GM23338 (cell line): Measurements from ENCODE around the gene NCK2. TPM values are rescaled to one million over a fixed set of nuclear protein-coding genes. Genes with fewer than 3 reads are reported as not detected.

ENCODE experiments used
- ATAC-seq: fragments of 200-7000 bp; cut with Tn5 transposase; 3 replicates; pipeline ENCODE4 v1.9.1; 2020
- DNase-seq: peaks from one replicate; pipeline ENCODE4 v3.0.0-alpha.2; 2015; ENCODE audit warnings: low spot score
- H2AFZ ChIP-seq: fragments of 200-600 bp; sonication (generic); 2 replicates; pipeline ENCODE4 v1.8.0; 2016; ENCODE audit warnings: antibody characterized with exemption, mild to moderate bottlenecking, moderate library complexity
- H3F3A ChIP-seq: fragments of 200-600 bp; sonication (generic); replicated peaks from 2 replicates; pipeline ENCODE4 v1.8.0; 2017; ENCODE audit warnings: antibody characterized with exemption, mixed run types, low read depth
- H3K27ac ChIP-seq: fragments of 200-600 bp; sonication (generic); 2 replicates; pipeline ENCODE4 v1.6.1; 2016; ENCODE audit warnings: low read depth
- H3K27me3 ChIP-seq: fragments of 200-600 bp; sonication (generic); 2 replicates; pipeline ENCODE4 v1.8.0; 2016; ENCODE audit warnings: mild to moderate bottlenecking, mixed run types, moderate library complexity; ENCODE audit not compliant: insufficient read depth
- H3K36me3 ChIP-seq: fragments of 200-600 bp; sonication (generic); 2 replicates; pipeline ENCODE4 v1.8.0; 2016; ENCODE audit warnings: mild to moderate bottlenecking; ENCODE audit not compliant: insufficient read depth
- H3K4me1 ChIP-seq: fragments of 200-600 bp; sonication (generic); 2 replicates; pipeline ENCODE4 v1.8.0; 2016; ENCODE audit warnings: mild to moderate bottlenecking, moderate library complexity; ENCODE audit not compliant: insufficient read depth
- H3K4me2 ChIP-seq: fragments of 200-600 bp; sonication (generic); 2 replicates; pipeline ENCODE4 v1.7.1; 2017; ENCODE audit warnings: mixed run types
- H3K4me3 ChIP-seq: fragments of 200-600 bp; sonication (generic); 2 replicates; pipeline ENCODE4 v1.6.1; 2016; ENCODE audit warnings: mixed run types
- H3K79me2 ChIP-seq: fragments of 200-600 bp; sonication (generic); replicated peaks from 2 replicates; pipeline ENCODE4 v1.8.0; 2017; ENCODE audit warnings: mild to moderate bottlenecking; ENCODE audit not compliant: insufficient read depth
- H3K9me2 ChIP-seq: fragments of 200-600 bp; sonication (generic); 2 replicates; pipeline ENCODE4 v1.8.0; 2017; ENCODE audit not compliant: insufficient read depth
- H4K20me1 ChIP-seq: fragments of 200-600 bp; sonication (generic); replicated peaks from 2 replicates; pipeline ENCODE4 v1.8.0; 2017; ENCODE audit warnings: mild to moderate bottlenecking; ENCODE audit not compliant: insufficient read depth
- H3K27ac Mint-ChIP-seq: 2 replicates; pipeline ENCODE4 v1.8.0; 2020; ENCODE audit warnings: inconsistent platforms, mild to moderate bottlenecking, moderate library complexity, mixed read lengths
- H3K27me3 Mint-ChIP-seq: 3 replicates; pipeline ENCODE4 v1.8.0; 2022; ENCODE audit warnings: low read depth, mild to moderate bottlenecking, moderate library complexity, mixed read lengths, inconsistent platforms; ENCODE audit not compliant: insufficient read depth, poor library complexity
- H3K36me3 Mint-ChIP-seq: 3 replicates; pipeline ENCODE4 v1.8.0; 2021; ENCODE audit warnings: low read depth, mild to moderate bottlenecking, inconsistent platforms, moderate library complexity, mixed read lengths
- H3K4me1 Mint-ChIP-seq: 3 replicates; pipeline ENCODE4 v1.8.0; 2020; ENCODE audit warnings: mild to moderate bottlenecking, inconsistent platforms, mixed read lengths
- H3K4me3 Mint-ChIP-seq: 3 replicates; pipeline ENCODE4 v1.8.0; 2021; ENCODE audit warnings: moderate library complexity, mild to moderate bottlenecking, inconsistent platforms, mixed read lengths
- H3K9me3 Mint-ChIP-seq: 3 replicates; pipeline ENCODE4 v1.8.0; 2020; ENCODE audit warnings: moderate library complexity, mild to moderate bottlenecking, inconsistent platforms, mixed read lengths
- EZH2 ChIP-seq: fragments of 200-600 bp; sonication (generic); IDR thresholded peaks from one replicate; pipeline ENCODE4 v1.8.0; 2017; ENCODE audit warnings: antibody characterized with exemption, mild to moderate bottlenecking, low read depth; ENCODE audit not compliant: unreplicated experiment
- EZH2phosphoT487 ChIP-seq: fragments of 200-600 bp; sonication (generic); IDR thresholded peaks from one replicate; pipeline ENCODE4 v1.8.1; 2018; ENCODE audit warnings: antibody characterized with exemption; ENCODE audit not compliant: unreplicated experiment
- JUNB ChIP-seq: IDR thresholded peaks from one replicate; pipeline ENCODE4 v1.6.1; 2016; ENCODE audit warnings: antibody characterized with exemption; ENCODE audit not compliant: unreplicated experiment
- POLR2AphosphoS5 ChIP-seq: IDR thresholded peaks from 2 replicates; pipeline ENCODE4 v1.6.1; 2016; ENCODE audit warnings: antibody characterized with exemption, low read depth
- STAT1 ChIP-seq: IDR thresholded peaks from one replicate; pipeline ENCODE4 v1.6.1; 2016; ENCODE audit warnings: antibody characterized with exemption; ENCODE audit not compliant: unreplicated experiment
- ZNF331 ChIP-seq: fragments of 250-450 bp; sonication (Bioruptor Pico); IDR thresholded peaks from 2 replicates; pipeline ENCODE4 v1.5.0; 2020; ENCODE audit warnings: low read depth, mild to moderate bottlenecking, moderate library complexity
- polyA plus RNA-seq: library from polyadenylated mRNA; unstranded; fragments of >200 nt; fragmentation: Nextera tagmentation; extraction: Ambion mirVana; gene quantifications from 2 replicates; pipeline ENCODE4 v1.2.1, GENCODE V29; 2016
- total RNA-seq: library from RNA; depleted of rRNA; stranded (reverse); fragments of >200 nt; shearing (Covaris generic); gene quantifications from 2 replicates; pipeline ENCODE4 v1.2.3, GENCODE V29; 2014
- TF ChIP-seq, protein P1 (sequence below), 2 experiments: fragments of 200-600 bp in 1 of 2; sonication (generic) in 1 of 2; conservative IDR thresholded peaks; 2 replicates each; pipeline versions ENCODE4 v1.5.1 to v1.6.1; 2016 to 2017; ENCODE audit warnings: antibody characterized with exemption in 2 of 2, low read depth in 2 of 2, mild to moderate bottlenecking in 2 of 2, moderate library complexity in 1 of 2
- TF ChIP-seq, protein P2 (sequence below): fragments of 250-450 bp; sonication (Bioruptor Pico); IDR thresholded peaks from 2 replicates; pipeline ENCODE4 v1.5.0; 2020; ENCODE audit warnings: mild to moderate bottlenecking, moderate library complexity

The NCK2 gene
- total and polyA plus RNA-seq, 2 experiments from 2014 or later, result 26.9 to 59.9 TPM

DNA sequence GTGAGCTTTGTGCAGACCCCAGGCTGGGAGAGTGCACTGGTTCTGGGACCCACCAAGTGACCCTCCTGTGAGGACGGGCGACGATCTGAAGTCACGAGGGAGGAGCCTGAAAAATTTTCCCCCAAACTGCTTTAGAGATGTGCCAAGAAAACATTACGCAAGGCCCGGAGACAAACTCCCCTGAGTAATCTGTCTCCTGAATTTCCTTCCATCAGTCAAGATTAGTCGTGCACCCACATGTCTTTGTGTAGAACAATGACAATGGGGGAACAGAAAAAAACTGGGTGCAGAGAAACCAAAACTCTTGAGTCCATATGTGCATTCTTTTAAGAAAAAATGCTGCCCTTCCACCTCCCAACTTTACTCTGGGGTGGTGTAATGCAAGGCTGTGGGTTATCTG lies 12.6 kb upstream of the NCK2 start:
- no peak overlapping the region for H3K4me3 Mint-ChIP-seq
- no peaks in the 10 kb centered on the region for H3K9me2 ChIP-seq
- H3K27me3 Mint-ChIP-seq, result peaks cover 3% of the 10 kb centered on the region
- ATAC-seq (no peak), DNase-seq (no peak)
- H4K20me1 ChIP-seq, result no peaks in the 10 kb centered on the region
- TF ChIP-seq EZH2 (no peak), POLR2AphosphoS5 (no peak)
- no peak overlapping the region for H3K4me3 ChIP-seq
- H3K27me3 ChIP-seq, result no peaks in the 10 kb centered on the region
- no peaks in the 10 kb centered on the region for H3F3A ChIP-seq
- H3K4me2 ChIP-seq, result no peak overlapping the region
- no peaks in the 10 kb centered on the region for H3K36me3 ChIP-seq
- H3K27ac ChIP-seq, result no peak overlapping the region
- H3K79me2 ChIP-seq, result no peaks in the 10 kb centered on the region
- peaks cover 8% of the 10 kb centered on the region; the same call in 1 of the 3 replicates for H3K9me3 Mint-ChIP-seq
- no peak overlapping the region for H3K27ac Mint-ChIP-seq
- no peaks in the 10 kb centered on the region for H3K4me1 ChIP-seq
- H2AFZ ChIP-seq, result no peak overlapping the region
- H3K4me1 Mint-ChIP-seq, result no peaks in the 10 kb centered on the region
- no peaks in the 10 kb centered on the region for H3K36me3 Mint-ChIP-seq

- H3K9me3 Mint-ChIP-seq, result peaks cover 3% of the 10 kb centered on the region; the same call in 1 of the 3 replicates
- H3K27me3 Mint-ChIP-seq, result peaks cover 3% of the 10 kb centered on the region
These were observed 11.6 kb upstream of the NCK2 start for GRCh38 chr2:105732955-105733607.

More at GRCh38 chr2:105732955-105733607, 11.6 kb upstream of the NCK2 start:
- H3K4me2 ChIP-seq, result no peak overlapping the region
- no peaks in the 10 kb centered on the region for H3K4me1 ChIP-seq
- no peak for DNase-seq
- no peaks in the 10 kb centered on the region for H3F3A ChIP-seq
- H3K36me3 Mint-ChIP-seq, result no peaks in the 10 kb centered on the region
- no peaks in the 10 kb centered on the region for H4K20me1 ChIP-seq
- no peak overlapping the region for H3K27ac ChIP-seq
- no peaks in the 10 kb centered on the region for H3K4me1 Mint-ChIP-seq
- H3K27me3 ChIP-seq, result no peaks in the 10 kb centered on the region
- H3K27ac Mint-ChIP-seq, result no peak overlapping the region
- TF ChIP-seq STAT1, result no peak
- no peak for TF ChIP-seq EZH2phosphoT487
- TF ChIP-seq ZNF331, result no peak
- no peak for TF ChIP-seq EZH2
- TF ChIP-seq, protein P1, sequence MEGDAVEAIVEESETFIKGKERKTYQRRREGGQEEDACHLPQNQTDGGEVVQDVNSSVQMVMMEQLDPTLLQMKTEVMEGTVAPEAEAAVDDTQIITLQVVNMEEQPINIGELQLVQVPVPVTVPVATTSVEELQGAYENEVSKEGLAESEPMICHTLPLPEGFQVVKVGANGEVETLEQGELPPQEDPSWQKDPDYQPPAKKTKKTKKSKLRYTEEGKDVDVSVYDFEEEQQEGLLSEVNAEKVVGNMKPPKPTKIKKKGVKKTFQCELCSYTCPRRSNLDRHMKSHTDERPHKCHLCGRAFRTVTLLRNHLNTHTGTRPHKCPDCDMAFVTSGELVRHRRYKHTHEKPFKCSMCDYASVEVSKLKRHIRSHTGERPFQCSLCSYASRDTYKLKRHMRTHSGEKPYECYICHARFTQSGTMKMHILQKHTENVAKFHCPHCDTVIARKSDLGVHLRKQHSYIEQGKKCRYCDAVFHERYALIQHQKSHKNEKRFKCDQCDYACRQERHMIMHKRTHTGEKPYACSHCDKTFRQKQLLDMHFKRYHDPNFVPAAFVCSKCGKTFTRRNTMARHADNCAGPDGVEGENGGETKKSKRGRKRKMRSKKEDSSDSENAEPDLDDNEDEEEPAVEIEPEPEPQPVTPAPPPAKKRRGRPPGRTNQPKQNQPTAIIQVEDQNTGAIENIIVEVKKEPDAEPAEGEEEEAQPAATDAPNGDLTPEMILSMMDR (conservative IDR thresholded peaks at IDR 0.05; ENCODE audit: low read depth in 2 of 2), result no peak
- TF ChIP-seq, protein P2, sequence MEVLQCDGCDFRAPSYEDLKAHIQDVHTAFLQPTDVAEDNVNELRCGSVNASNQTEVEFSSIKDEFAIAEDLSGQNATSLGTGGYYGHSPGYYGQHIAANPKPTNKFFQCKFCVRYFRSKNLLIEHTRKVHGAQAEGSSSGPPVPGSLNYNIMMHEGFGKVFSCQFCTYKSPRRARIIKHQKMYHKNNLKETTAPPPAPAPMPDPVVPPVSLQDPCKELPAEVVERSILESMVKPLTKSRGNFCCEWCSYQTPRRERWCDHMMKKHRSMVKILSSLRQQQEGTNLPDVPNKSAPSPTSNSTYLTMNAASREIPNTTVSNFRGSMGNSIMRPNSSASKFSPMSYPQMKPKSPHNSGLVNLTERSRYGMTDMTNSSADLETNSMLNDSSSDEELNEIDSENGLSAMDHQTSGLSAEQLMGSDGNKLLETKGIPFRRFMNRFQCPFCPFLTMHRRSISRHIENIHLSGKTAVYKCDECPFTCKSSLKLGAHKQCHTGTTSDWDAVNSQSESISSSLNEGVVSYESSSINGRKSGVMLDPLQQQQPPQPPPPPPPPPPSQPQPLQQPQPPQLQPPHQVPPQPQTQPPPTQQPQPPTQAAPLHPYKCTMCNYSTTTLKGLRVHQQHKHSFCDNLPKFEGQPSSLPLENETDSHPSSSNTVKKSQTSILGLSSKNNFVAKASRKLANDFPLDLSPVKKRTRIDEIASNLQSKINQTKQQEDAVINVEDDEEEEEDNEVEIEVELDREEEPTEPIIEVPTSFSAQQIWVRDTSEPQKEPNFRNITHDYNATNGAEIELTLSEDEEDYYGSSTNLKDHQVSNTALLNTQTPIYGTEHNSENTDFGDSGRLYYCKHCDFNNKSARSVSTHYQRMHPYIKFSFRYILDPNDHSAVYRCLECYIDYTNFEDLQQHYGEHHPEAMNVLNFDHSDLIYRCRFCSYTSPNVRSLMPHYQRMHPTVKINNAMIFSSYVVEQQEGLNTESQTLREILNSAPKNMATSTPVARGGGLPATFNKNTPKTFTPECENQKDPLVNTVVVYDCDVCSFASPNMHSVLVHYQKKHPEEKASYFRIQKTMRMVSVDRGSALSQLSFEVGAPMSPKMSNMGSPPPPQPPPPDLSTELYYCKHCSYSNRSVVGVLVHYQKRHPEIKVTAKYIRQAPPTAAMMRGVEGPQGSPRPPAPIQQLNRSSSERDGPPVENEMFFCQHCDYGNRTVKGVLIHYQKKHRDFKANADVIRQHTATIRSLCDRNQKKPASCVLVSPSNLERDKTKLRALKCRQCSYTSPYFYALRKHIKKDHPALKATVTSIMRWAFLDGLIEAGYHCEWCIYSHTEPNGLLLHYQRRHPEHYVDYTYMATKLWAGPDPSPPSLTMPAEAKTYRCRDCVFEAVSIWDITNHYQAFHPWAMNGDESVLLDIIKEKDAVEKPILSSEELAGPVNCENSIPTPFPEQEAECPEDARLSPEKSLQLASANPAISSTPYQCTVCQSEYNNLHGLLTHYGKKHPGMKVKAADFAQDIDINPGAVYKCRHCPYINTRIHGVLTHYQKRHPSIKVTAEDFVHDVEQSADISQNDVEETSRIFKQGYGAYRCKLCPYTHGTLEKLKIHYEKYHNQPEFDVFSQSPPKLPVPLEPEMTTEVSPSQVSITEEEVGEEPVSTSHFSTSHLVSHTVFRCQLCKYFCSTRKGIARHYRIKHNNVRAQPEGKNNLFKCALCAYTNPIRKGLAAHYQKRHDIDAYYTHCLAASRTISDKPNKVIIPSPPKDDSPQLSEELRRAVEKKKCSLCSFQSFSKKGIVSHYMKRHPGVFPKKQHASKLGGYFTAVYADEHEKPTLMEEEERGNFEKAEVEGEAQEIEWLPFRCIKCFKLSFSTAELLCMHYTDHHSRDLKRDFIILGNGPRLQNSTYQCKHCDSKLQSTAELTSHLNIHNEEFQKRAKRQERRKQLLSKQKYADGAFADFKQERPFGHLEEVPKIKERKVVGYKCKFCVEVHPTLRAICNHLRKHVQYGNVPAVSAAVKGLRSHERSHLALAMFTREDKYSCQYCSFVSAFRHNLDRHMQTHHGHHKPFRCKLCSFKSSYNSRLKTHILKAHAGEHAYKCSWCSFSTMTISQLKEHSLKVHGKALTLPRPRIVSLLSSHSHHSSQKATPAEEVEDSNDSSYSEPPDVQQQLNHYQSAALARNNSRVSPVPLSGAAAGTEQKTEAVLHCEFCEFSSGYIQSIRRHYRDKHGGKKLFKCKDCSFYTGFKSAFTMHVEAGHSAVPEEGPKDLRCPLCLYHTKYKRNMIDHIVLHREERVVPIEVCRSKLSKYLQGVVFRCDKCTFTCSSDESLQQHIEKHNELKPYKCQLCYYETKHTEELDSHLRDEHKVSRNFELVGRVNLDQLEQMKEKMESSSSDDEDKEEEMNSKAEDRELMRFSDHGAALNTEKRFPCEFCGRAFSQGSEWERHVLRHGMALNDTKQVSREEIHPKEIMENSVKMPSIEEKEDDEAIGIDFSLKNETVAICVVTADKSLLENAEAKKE (CRISPR knock-in tag), result no peak
- no peak for TF ChIP-seq JUNB
- no peak overlapping the region for H3K4me3 Mint-ChIP-seq
- no peaks in the 10 kb centered on the region for H3K36me3 ChIP-seq
- H2AFZ ChIP-seq, result no peak overlapping the region
- H3K4me3 ChIP-seq, result no peak overlapping the region
- H3K79me2 ChIP-seq, result no peaks in the 10 kb centered on the region
- ATAC-seq, result no peak
- H3K9me2 ChIP-seq, result no peaks in the 10 kb centered on the region
